Measurements from ENCODE around the gene PNPLA4.

DNA sequence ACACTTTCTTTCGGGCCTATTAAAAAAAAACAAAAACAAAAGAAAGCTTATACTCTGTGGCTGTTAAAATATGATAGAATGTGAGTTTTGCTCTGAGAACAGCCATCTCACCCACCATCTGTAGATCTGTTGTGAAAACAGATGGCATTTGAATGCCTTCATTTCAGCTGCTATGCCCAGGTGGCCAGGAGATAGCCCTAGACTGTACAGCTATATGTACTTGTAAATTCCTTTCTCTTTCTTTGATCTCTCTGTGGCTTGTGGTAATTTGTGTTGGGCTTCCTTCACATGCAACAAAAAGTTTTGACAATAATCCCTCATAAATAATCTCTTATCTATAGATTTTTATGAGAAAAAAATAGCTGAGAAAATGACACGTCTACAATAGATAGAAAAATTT is 38.1 kb downstream of the PNPLA4 start:
- TF ChIP-seq, protein P1, sequence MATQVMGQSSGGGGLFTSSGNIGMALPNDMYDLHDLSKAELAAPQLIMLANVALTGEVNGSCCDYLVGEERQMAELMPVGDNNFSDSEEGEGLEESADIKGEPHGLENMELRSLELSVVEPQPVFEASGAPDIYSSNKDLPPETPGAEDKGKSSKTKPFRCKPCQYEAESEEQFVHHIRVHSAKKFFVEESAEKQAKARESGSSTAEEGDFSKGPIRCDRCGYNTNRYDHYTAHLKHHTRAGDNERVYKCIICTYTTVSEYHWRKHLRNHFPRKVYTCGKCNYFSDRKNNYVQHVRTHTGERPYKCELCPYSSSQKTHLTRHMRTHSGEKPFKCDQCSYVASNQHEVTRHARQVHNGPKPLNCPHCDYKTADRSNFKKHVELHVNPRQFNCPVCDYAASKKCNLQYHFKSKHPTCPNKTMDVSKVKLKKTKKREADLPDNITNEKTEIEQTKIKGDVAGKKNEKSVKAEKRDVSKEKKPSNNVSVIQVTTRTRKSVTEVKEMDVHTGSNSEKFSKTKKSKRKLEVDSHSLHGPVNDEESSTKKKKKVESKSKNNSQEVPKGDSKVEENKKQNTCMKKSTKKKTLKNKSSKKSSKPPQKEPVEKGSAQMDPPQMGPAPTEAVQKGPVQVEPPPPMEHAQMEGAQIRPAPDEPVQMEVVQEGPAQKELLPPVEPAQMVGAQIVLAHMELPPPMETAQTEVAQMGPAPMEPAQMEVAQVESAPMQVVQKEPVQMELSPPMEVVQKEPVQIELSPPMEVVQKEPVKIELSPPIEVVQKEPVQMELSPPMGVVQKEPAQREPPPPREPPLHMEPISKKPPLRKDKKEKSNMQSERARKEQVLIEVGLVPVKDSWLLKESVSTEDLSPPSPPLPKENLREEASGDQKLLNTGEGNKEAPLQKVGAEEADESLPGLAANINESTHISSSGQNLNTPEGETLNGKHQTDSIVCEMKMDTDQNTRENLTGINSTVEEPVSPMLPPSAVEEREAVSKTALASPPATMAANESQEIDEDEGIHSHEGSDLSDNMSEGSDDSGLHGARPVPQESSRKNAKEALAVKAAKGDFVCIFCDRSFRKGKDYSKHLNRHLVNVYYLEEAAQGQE (IDR thresholded peaks at IDR 0.05; ENCODE audit: low read depth) = no peak
- TF ChIP-seq YY1 (IDR thresholded peaks at IDR 0.05; ENCODE audit: low read depth) = no peak

Measured in Ishikawa (cell line).